GM20431 (cell line): Measurements from ENCODE around the gene CCDC85B.

Experiments used
- in situ Hi-C: fragments of 300-500 bp; cut with MseI, MboI; formaldehyde crosslinking; loops from one replicate; pipeline ENCODE4 v1.15.0; 2020; ENCODE audit warnings: low sequenced_read_pairs; ENCODE audit not compliant: unreplicated experiment

CCDC85B gene

GRCh38 chr11:65899356-65900124 is 9.1 kb downstream of the CCDC85B start:
- in situ Hi-C loops = no loop called here

- in situ Hi-C loops = no loop called here
These were observed 9.8 kb downstream of the CCDC85B start, which contains the start of gene FOSL1 for GRCh38 chr11:65900125-65900898. Gene FOSL1 (minus strand): TSS chr11:65900388. CDS start chr11:65900339, 49 bp downstream.

GRCh38 chr11:65900899-65901180 is 10.4 kb downstream of the CCDC85B start:
- in situ Hi-C loops = no loop called here

- in situ Hi-C loops = no loop called here
These were observed 12.6 kb downstream of the CCDC85B start for GRCh38 chr11:65903068-65903481.

- in situ Hi-C loops = no loop called here
These were observed 13.2 kb downstream of the CCDC85B start for GRCh38 chr11:65903715-65904114.

GRCh38 chr11:65906602-65907001 is 16.1 kb downstream of the CCDC85B start:
- in situ Hi-C loops = no loop called here

GRCh38 chr11:65907878-65908277 is 17.4 kb downstream of the CCDC85B start:
- in situ Hi-C loops = no loop called here

GRCh38 chr11:65911682-65912568 is 21.5 kb downstream of the CCDC85B start:
- in situ Hi-C loops = no loop called here

GRCh38 chr11:65912845-65913244 is 22.4 kb downstream of the CCDC85B start:
- in situ Hi-C loops = no loop called here

- in situ Hi-C loops = no loop called here
These were observed 24.8 kb downstream of the CCDC85B start for GRCh38 chr11:65915101-65915820.

- in situ Hi-C loops = no loop called here
These were observed 25.4 kb downstream of the CCDC85B start for GRCh38 chr11:65915821-65916251.

GRCh38 chr11:65916391-65916790 is 25.9 kb downstream of the CCDC85B start:
- in situ Hi-C loops = no loop called here

- in situ Hi-C loops = no loop called here
These were observed 26.6 kb downstream of the CCDC85B start for GRCh38 chr11:65917077-65917433.

- in situ Hi-C loops = no loop called here
These were observed 27.1 kb downstream of the CCDC85B start for GRCh38 chr11:65917434-65918210.

- in situ Hi-C loops = no loop called here
These were observed 28.0 kb downstream of the CCDC85B start, which contains the start of gene C11orf68 for GRCh38 chr11:65918211-65919140. Gene C11orf68 (minus strand): TSS chr11:65919062. CDS start chr11:65919031, 31 bp downstream.

- in situ Hi-C loops = no loop called here
These were observed 28.7 kb downstream of the CCDC85B start, which contains the start of gene DRAP1 for GRCh38 chr11:65919141-65919572. Gene DRAP1 (plus strand): TSS chr11:65919426. CDS start chr11:65919502, 76 bp downstream.

GRCh38 chr11:65919573-65920371 is 29.3 kb downstream of the CCDC85B start:
- in situ Hi-C loops = no loop called here
